ENCODE data around the gene PPP2R2C. TPM values are rescaled to one million over a fixed set of nuclear protein-coding genes. Genes with fewer than 3 reads are reported as not detected.

The PPP2R2C gene
- polyA plus RNA-seq, 1 donor from 2014 or later = 34.4 TPM

- Histone ChIP-seq H3K27me3 (ENCODE audit: insufficient read depth, low read depth, low read length) (no peaks in the 10 kb centered on the region), H4K20me1 (ENCODE audit: insufficient read depth) (no peaks in the 10 kb centered on the region), H3K79me2 (replicated peaks; ENCODE audit: insufficient read depth, low read length) (no peaks in the 10 kb centered on the region), H3K9me3 (ENCODE audit: low read length) (no peaks in the 10 kb centered on the region), H3K4me3 (ENCODE audit: low read length) (no peak overlapping the region), H3K36me3 (ENCODE audit: insufficient read depth, low read length) (no peaks in the 10 kb centered on the region), H3K9me2 (ENCODE audit: insufficient read depth, low read length) (no peaks in the 10 kb centered on the region), H3K9ac (ENCODE audit: low read length) (no peak overlapping the region), H2AFZ (ENCODE audit: low read depth, low read length) (no peak overlapping the region), H3K4me2 (ENCODE audit: low read length) (no peak overlapping the region), H3F3A (ENCODE audit: insufficient read depth, low read length, poor library complexity, severe bottlenecking) (no peaks in the 10 kb centered on the region), H3K27ac (ENCODE audit: low read length) (no peak overlapping the region)
- TF ChIP-seq RAD21 (conservative IDR thresholded peaks at IDR 0.05) (no peak), EZH2 (IDR thresholded peaks at IDR 0.05; ENCODE audit: borderline replicate concordance, insufficient read depth, low read length, poor library complexity, severe bottlenecking) (no peak), REST (IDR thresholded peaks at IDR 0.05; ENCODE audit: borderline replicate concordance) (no peak), SMC3 (conservative IDR thresholded peaks at IDR 0.05; ENCODE audit: poor library complexity) (no peak), EP300 (conservative IDR thresholded peaks at IDR 0.05; ENCODE audit: poor library complexity, severe bottlenecking) (no peak), TAF1 (IDR thresholded peaks at IDR 0.05; ENCODE audit: low read depth) (no peak), CTCF (IDR thresholded peaks at IDR 0.05; ENCODE audit: poor library complexity, severe bottlenecking) (no peak), MXI1 (conservative IDR thresholded peaks at IDR 0.05; ENCODE audit: poor library complexity, severe bottlenecking) (no peak), POLR2AphosphoS5 (IDR thresholded peaks at IDR 0.05) (no peak)
Observed at GRCh38 chr4:6394671-6395081, 77.7 kb downstream of the PPP2R2C start.

GRCh38 chr4:6393544-6394475 lies 78.6 kb downstream of the PPP2R2C start:
- Histone ChIP-seq H2AFZ (ENCODE audit: low read depth, low read length) (no peak overlapping the region), H3K9ac (ENCODE audit: low read length) (peak overlapping the region; percentile 14), H3K9me2 (ENCODE audit: insufficient read depth, low read length) (no peaks in the 10 kb centered on the region), H3F3A (ENCODE audit: insufficient read depth, low read length, poor library complexity, severe bottlenecking) (peaks cover 6% of the 10 kb centered on the region), H3K4me3 (ENCODE audit: low read length) (no peak overlapping the region), H3K9me3 (ENCODE audit: low read length) (no peaks in the 10 kb centered on the region), H3K27ac (ENCODE audit: low read length) (peak overlapping the region; percentile 29), H3K27me3 (ENCODE audit: insufficient read depth, low read depth, low read length) (no peaks in the 10 kb centered on the region), H3K4me2 (ENCODE audit: low read length) (no peak overlapping the region), H4K20me1 (ENCODE audit: insufficient read depth) (no peaks in the 10 kb centered on the region), H3K36me3 (ENCODE audit: insufficient read depth, low read length) (no peaks in the 10 kb centered on the region), H3K79me2 (replicated peaks; ENCODE audit: insufficient read depth, low read length) (no peaks in the 10 kb centered on the region)
- TF ChIP-seq TAF1 (IDR thresholded peaks at IDR 0.05; ENCODE audit: low read depth) = no peak
- TF ChIP-seq EZH2 (IDR thresholded peaks at IDR 0.05; ENCODE audit: borderline replicate concordance, insufficient read depth, low read length, poor library complexity, severe bottlenecking) = no peak
- TF ChIP-seq SMC3 (conservative IDR thresholded peaks at IDR 0.05; ENCODE audit: poor library complexity) = no peak
